ENCODE measurements around the gene CCDC85C. TPM values are rescaled to one million over a fixed set of nuclear protein-coding genes. Genes with fewer than 3 reads are reported as not detected.
A peak's percentile ranks its signal among the peaks of the same experiment; 100 is the strongest.

Gene CCDC85C
- polyA plus RNA-seq, 1 experiment = 7.2 TPM

- CTCF ChIA-PET = no interaction called here
- Histone ChIP-seq H3K27ac (ENCODE audit: low read depth, low read length) (no peak overlapping the region), H3K27me3 (ENCODE audit: control insufficient read depth, insufficient read depth, low read length) (peaks cover 4% of the 10 kb centered on the region), H3K4me3 (ENCODE audit: low read depth, low read length) (no peak overlapping the region), H3K9me3 (ENCODE audit: control insufficient read depth, insufficient read depth, low read length) (no peaks in the 10 kb centered on the region)
- POLR2A ChIA-PET = no interaction called here
- TF ChIP-seq CTCF (IDR thresholded peaks at IDR 0.05; ENCODE audit: low read depth, low read length) = no peak
- no peak for DNase-seq (ENCODE audit: low read depth, low spot score)
Measured at GRCh38 chr14:99632410-99633035, 28.5 kb upstream of the CCDC85C start.

DNA sequence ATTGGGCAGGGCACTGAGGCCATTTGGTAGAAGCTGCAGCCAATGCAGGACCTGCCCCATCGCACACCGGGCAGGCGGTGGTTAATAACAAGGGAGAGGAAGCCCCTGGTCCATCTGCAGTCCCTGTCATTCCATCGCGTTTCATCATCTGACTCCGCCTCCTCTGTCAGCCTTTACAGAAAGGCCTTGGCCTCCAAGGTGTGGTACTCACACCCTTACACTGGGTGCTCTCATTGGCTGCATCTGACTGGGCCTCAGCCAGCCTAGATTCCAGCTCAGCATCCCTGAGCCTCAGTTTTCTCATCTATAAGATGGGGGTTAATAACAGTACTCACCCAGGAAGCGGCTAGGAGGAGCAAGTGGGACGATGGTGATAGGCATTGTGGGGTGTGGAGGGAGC lies 26.2 kb upstream of the CCDC85C start:
- CTCF ChIA-PET = interaction anchor here (0.6 to 1.2 kb wide), 6 partner anchors 25 to 296 kb away, joined by 3 to 5 read pairs (median 4); no protein-coding TSS in a partner anchor
- H3K9me3 ChIP-seq (ENCODE audit: control insufficient read depth, insufficient read depth, low read length) = no peaks in the 10 kb centered on the region
- H3K27me3 ChIP-seq (ENCODE audit: control insufficient read depth, insufficient read depth, low read length) = peaks cover 4% of the 10 kb centered on the region
- no peak overlapping the region for H3K4me3 ChIP-seq (ENCODE audit: low read depth, low read length)
- H3K27ac ChIP-seq (ENCODE audit: low read depth, low read length) = no peak overlapping the region
- no peak for TF ChIP-seq CTCF (IDR thresholded peaks at IDR 0.05; ENCODE audit: low read depth, low read length)
- POLR2A ChIA-PET = no interaction called here
- no peak for DNase-seq (ENCODE audit: low read depth, low spot score)

DNA sequence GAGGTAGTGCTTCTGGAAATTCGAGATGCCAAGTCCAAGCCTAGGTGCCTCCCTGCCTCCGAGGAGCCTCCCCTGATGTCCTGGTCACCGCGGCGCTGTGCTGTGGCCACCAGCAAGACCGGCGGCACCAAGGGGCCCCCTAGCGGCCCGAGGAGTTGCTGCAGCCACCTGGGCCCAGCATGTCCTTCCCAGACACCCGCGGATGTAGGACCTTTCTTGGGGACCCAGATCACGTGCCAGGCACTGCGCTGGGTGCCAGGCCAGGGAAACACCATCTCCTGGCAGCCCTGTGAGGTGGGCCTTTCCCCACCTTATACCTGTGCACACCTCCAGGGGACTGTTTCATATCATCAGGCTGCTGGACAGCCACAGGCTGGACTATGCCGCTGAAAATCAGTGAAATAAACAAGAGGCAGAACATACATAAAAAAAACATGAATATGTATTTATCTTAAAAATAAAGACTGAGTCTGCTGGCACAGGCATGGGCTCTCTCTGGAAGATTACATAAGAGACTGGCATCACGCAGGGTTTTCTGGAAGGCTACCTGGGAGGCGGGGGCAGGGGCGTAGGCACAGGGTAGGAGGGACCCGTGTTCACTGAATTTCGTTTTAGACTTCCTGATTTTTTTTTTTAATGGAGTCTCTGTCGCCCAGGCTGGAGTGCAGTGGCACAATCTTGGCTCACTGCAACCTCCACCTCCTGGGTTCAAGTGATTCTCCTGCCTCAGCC lies 25.0 kb upstream of the CCDC85C start:
- POLR2A ChIA-PET = no interaction called here
- H3K27ac ChIP-seq (ENCODE audit: low read depth, low read length) = no peak overlapping the region
- peaks cover 4% of the 10 kb centered on the region for H3K27me3 ChIP-seq (ENCODE audit: control insufficient read depth, insufficient read depth, low read length)
- TF ChIP-seq CTCF (IDR thresholded peaks at IDR 0.05; ENCODE audit: low read depth, low read length) = peak; percentile 96
- H3K9me3 ChIP-seq (ENCODE audit: control insufficient read depth, insufficient read depth, low read length) = no peaks in the 10 kb centered on the region
- no peak overlapping the region for H3K4me3 ChIP-seq (ENCODE audit: low read depth, low read length)
- CTCF ChIA-PET = interaction anchor here (0.6 to 1.8 kb wide), 22 partner anchors 9 to 593 kb away, joined by 3 to 27 read pairs (median 4); no protein-coding TSS in a partner anchor
- peak; percentile 18 for DNase-seq (ENCODE audit: low read depth, low spot score)

DNA sequence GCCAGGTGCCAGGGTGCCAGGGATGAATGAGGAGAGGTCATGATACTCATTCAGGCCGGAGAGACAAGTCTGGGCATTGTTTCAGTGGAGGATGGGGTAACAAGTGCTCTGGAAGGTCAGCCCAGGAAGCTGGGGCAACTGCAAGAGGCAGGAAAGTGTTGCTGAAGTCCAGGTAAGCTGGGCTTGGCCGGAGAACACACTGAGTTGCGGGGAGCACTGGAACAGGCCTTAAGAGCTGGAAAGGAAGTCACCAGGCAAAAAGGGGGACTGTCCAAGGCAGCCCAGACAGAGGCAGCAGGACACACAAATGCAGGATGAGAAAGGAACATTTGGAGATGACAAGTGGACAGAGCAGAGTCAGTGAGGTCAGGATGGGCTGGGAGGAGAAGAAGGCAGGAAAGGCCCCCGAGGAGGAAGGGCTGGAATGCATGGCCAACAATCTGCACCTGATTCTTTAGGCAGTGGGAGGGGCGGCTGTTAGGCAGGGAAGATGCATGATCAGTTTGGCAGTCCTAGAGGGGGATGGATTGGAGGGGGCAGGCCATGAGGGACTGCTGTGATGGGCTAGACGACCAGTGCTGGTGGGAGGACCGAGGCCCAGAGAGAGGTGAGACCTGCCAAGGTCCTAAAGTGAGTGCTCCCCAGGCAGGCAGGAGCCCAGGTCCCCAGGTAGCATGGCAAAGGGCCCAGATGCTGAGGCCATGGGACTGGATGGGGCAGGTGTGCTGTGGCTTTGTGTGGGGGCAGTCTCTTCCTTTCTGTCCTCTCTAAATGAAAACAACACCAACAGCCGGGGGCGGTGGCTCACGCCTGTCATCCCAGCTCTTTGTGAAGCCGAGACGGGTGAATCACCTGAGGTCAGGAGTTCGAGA lies 23.7 kb upstream of the CCDC85C start:
- Histone ChIP-seq H3K27me3 (ENCODE audit: control insufficient read depth, insufficient read depth, low read length) (peaks cover 4% of the 10 kb centered on the region), H3K9me3 (ENCODE audit: control insufficient read depth, insufficient read depth, low read length) (no peaks in the 10 kb centered on the region), H3K27ac (ENCODE audit: low read depth, low read length) (no peak overlapping the region), H3K4me3 (ENCODE audit: low read depth, low read length) (no peak overlapping the region)
- CTCF ChIA-PET = interaction anchor here (0.6 to 1.8 kb wide), 24 partner anchors 9 to 212 kb away, joined by 3 to 27 read pairs (median 4); no protein-coding TSS in a partner anchor
- no peak for DNase-seq (ENCODE audit: low read depth, low spot score)
- no peak for TF ChIP-seq CTCF (IDR thresholded peaks at IDR 0.05; ENCODE audit: low read depth, low read length)
- POLR2A ChIA-PET = interaction anchor here (1.0 kb wide), 1 partner anchor 8 kb away, joined by 9 read pairs; no protein-coding TSS in a partner anchor

Measured in AG04450 (cell line).